SK-N-SH treated with all-trans-retinoic acid at 6 μM for 48 hours (cell line): ENCODE measurements around the gene URB1.

ENCODE experiments used
- ESRRG ChIP-seq: fragments of 250-450 bp; sonication (Bioruptor Pico); IDR thresholded peaks from 2 replicates; pipeline ENCODE4 v1.6.1; 2021; ENCODE audit warnings: mild to moderate bottlenecking
- GLIS3 ChIP-seq: fragments of 250-450 bp; sonication (Bioruptor Pico); IDR thresholded peaks from 2 replicates; pipeline ENCODE4 v1.5.0; 2020; ENCODE audit warnings: mild to moderate bottlenecking, moderate library complexity
- RARB ChIP-seq: fragments of 250-450 bp; sonication (Bioruptor Pico); IDR thresholded peaks from 2 replicates; pipeline ENCODE4 v1.8.0; 2021; ENCODE audit warnings: mild to moderate bottlenecking, moderate library complexity
- SNAI2 ChIP-seq: fragments of 250-450 bp; sonication (Bioruptor Pico); IDR thresholded peaks from 2 replicates; pipeline ENCODE4 v1.5.0; 2020; ENCODE audit warnings: mild to moderate bottlenecking, moderate library complexity
- TCF4 ChIP-seq: fragments of 250-450 bp; sonication (Bioruptor Pico); IDR thresholded peaks from 2 replicates; pipeline ENCODE4 v1.8.0; 2021; ENCODE audit warnings: mild to moderate bottlenecking, moderate library complexity, borderline replicate concordance
- ZFP3 ChIP-seq: fragments of 250-450 bp; sonication (Bioruptor Pico); IDR thresholded peaks from 2 replicates; pipeline ENCODE4 v1.5.0; 2020; ENCODE audit warnings: mild to moderate bottlenecking, moderate library complexity
- ZFP30 ChIP-seq: fragments of 450-650 bp; formaldehyde crosslinking; IDR thresholded peaks from 2 replicates; pipeline ENCODE4 v1.5.0; 2022; ENCODE audit warnings: mild to moderate bottlenecking, moderate library complexity
- ZNF8 ChIP-seq: fragments of 450-650 bp; formaldehyde crosslinking; IDR thresholded peaks from 2 replicates; pipeline ENCODE4 v1.5.0; 2020; ENCODE audit warnings: mild to moderate bottlenecking, moderate library complexity

- no peak for TF ChIP-seq ZFP3 (CRISPR knock-in tag)
- TF ChIP-seq ESRRG (CRISPR knock-in tag) = no peak
- no peak for TF ChIP-seq TCF4 (CRISPR knock-in tag)
- no peak for TF ChIP-seq RARB
- TF ChIP-seq GLIS3 (CRISPR knock-in tag) = no peak
- TF ChIP-seq ZFP30 (CRISPR knock-in tag) = no peak
- TF ChIP-seq ZNF8 (CRISPR knock-in tag) = no peak
- no peak for TF ChIP-seq SNAI2
Measured at GRCh38 chr21:32261929-32262328, 130.9 kb downstream of the URB1 start.
